K562 (cell line): ENCODE results near the gene DNAJC1. TPM values are rescaled to one million over a fixed set of nuclear protein-coding genes. Genes with fewer than 3 reads are reported as not detected.
A peak's percentile ranks its signal among the peaks of the same experiment; 100 is the strongest.

Experiments used
- CBX3 ChIP-seq, 2 experiments: IDR thresholded peaks; 1 replicate in 1 of 2; 2 replicates in 1 of 2; pipeline ENCODE4 v1.6.1; 2012; ENCODE audit warnings: inconsistent platforms in 2 of 2, low read length in 2 of 2, borderline replicate concordance in 1 of 2, control low read depth in 1 of 2
- CTBP1 ChIP-seq: fragments of 450-650 bp; IDR thresholded peaks from 2 replicates; pipeline ENCODE4 v1.6.1; 2016; ENCODE audit warnings: borderline replicate concordance
- FOXP4 ChIP-seq: sonication (generic); formaldehyde crosslinking; IDR thresholded peaks from 2 replicates; pipeline ENCODE4 v1.8.0; 2022; ENCODE audit warnings: mild to moderate bottlenecking, missing genetic modification reagents, borderline replicate concordance
- NFIX ChIP-seq: fragments of 250-450 bp; sonication (Bioruptor Pico); IDR thresholded peaks from 2 replicates; pipeline ENCODE4 v1.4.0; 2020; ENCODE audit warnings: low read depth, mild to moderate bottlenecking, moderate library complexity
- OTX1 ChIP-seq: fragments of 450-650 bp; formaldehyde crosslinking; IDR thresholded peaks from 2 replicates; pipeline ENCODE4 v1.4.0; 2022; ENCODE audit warnings: mild to moderate bottlenecking
- POLR2H ChIP-seq: IDR thresholded peaks from 2 replicates; pipeline ENCODE4 v1.6.1; 2016; ENCODE audit warnings: missing genetic modification characterization, low read depth, mild to moderate bottlenecking, control low read depth, missing compliant biosample characterization, moderate library complexity
- SMAD1 ChIP-seq: fragments of 150-350 bp; IDR thresholded peaks from 2 replicates; pipeline ENCODE4 v1.6.1; 2014; ENCODE audit warnings: low read length, low read depth; ENCODE audit not compliant: partially characterized antibody
- SMAD2 ChIP-seq: fragments of 150-350 bp; IDR thresholded peaks from 2 replicates; pipeline ENCODE4 v1.6.1; 2014; ENCODE audit warnings: low read depth, mild to moderate bottlenecking, low read length
- SMAD3 ChIP-seq: fragments of 450-650 bp; formaldehyde crosslinking; conservative IDR thresholded peaks from 2 replicates; pipeline ENCODE4 v1.4.0; 2020; ENCODE audit warnings: mild to moderate bottlenecking
- SMARCA4 ChIP-seq: fragments of 450-650 bp; IDR thresholded peaks from 2 replicates; pipeline ENCODE4 v1.6.1; 2016
- SRSF1 ChIP-seq: fragments of 200-400 bp; formaldehyde crosslinking; IDR thresholded peaks from 2 replicates; pipeline ENCODE4 v1.6.1; 2017; ENCODE audit warnings: mild to moderate bottlenecking, low read depth, low read length, moderate library complexity
- YBX1 ChIP-seq: fragments of 450-650 bp; IDR thresholded peaks from 2 replicates; pipeline ENCODE4 v1.7.1; 2016; ENCODE audit warnings: mild to moderate bottlenecking
- ZBED1 ChIP-seq: IDR thresholded peaks from 2 replicates; pipeline ENCODE4 v1.6.1; 2014
- ZBTB34 ChIP-seq: fragments of 250-450 bp; sonication (Bioruptor Pico); IDR thresholded peaks from 2 replicates; pipeline ENCODE4 v1.8.0; 2021; ENCODE audit warnings: mild to moderate bottlenecking, moderate library complexity
- polyA plus RNA-seq, 8 experiments: library from polyadenylated mRNA; depleted of rRNA in 4 of 8; stranded (reverse) in 5 of 8; unstranded in 3 of 8; fragments of >200 nt; fragmentation: Nextera tagmentation in 2 of 8; fragmentation: Illumina TruSeq in 1 of 8; extraction: Ambion mirVana in 2 of 8; extraction: Trizol in 1 of 8; gene quantifications; 2 replicates each; pipeline versions ENCODE4 v1.2.1 to v1.2.3, GENCODE V29; 2011 to 2014; ENCODE audit warnings: inconsistent platforms in 1 of 8, missing spikeins in 1 of 8
- total RNA-seq, 7 experiments: library from RNA; depleted of rRNA in 6 of 7; stranded (reverse); fragments of >200 nt in 6 of 7; fragmentation: Illumina TruSeq in 2 of 7; extraction: Trizol in 2 of 7; gene quantifications; 2 replicates each; pipeline versions ENCODE4 v1.2.1 to v1.2.3, GENCODE V29; 2011 to 2021; ENCODE audit warnings: low replicate concordance in 1 of 7
- TF ChIP-seq, protein P1 (sequence below): fragments of 450-650 bp; IDR thresholded peaks from 2 replicates; pipeline ENCODE4 v1.6.1; 2016; ENCODE audit warnings: low read depth
- TF ChIP-seq, protein P2 (sequence below): fragments of 250-450 bp; sonication (Bioruptor Pico); IDR thresholded peaks from 2 replicates; pipeline ENCODE4 v1.5.0; 2020; ENCODE audit warnings: mild to moderate bottlenecking, borderline replicate concordance

Gene DNAJC1
- total and polyA plus RNA-seq, 9 of the 15 experiments (the other 6 are each of a cell fraction or from before 2014, with no cell fraction given) = 5.4 to 77.6 (median 40.3) TPM

GRCh38 chr10:21807180-21807579, 196.3 kb downstream of the DNAJC1 start (continued):
- TF ChIP-seq SRSF1 (no peak), ZBED1 (0 out of 2 replicates have a peak, but pooled peaks have one; percentile 49), YBX1 (no peak), SMAD3 (CRISPR knock-in tag) (no peak), CTBP1 (peak; percentile 50; the same call in 1 of the 2 replicates), SMAD1 (no peak), ZBTB34 (no peak), CBX3 (IDR thresholded peaks at IDR 0.05; ENCODE audit: borderline replicate concordance in 1 of 2, low read length in 2 of 2) (peak in 1 of 2 experiments; percentile 92; a peak in 2 of 3 replicates), NFIX (no peak), SMAD2 (no peak), FOXP4 (CRISPR knock-in tag) (no peak), SMARCA4 (peak; percentile 94), OTX1 (CRISPR knock-in tag) (no peak), POLR2H (tag) (no peak)
- TF ChIP-seq, protein P1, sequence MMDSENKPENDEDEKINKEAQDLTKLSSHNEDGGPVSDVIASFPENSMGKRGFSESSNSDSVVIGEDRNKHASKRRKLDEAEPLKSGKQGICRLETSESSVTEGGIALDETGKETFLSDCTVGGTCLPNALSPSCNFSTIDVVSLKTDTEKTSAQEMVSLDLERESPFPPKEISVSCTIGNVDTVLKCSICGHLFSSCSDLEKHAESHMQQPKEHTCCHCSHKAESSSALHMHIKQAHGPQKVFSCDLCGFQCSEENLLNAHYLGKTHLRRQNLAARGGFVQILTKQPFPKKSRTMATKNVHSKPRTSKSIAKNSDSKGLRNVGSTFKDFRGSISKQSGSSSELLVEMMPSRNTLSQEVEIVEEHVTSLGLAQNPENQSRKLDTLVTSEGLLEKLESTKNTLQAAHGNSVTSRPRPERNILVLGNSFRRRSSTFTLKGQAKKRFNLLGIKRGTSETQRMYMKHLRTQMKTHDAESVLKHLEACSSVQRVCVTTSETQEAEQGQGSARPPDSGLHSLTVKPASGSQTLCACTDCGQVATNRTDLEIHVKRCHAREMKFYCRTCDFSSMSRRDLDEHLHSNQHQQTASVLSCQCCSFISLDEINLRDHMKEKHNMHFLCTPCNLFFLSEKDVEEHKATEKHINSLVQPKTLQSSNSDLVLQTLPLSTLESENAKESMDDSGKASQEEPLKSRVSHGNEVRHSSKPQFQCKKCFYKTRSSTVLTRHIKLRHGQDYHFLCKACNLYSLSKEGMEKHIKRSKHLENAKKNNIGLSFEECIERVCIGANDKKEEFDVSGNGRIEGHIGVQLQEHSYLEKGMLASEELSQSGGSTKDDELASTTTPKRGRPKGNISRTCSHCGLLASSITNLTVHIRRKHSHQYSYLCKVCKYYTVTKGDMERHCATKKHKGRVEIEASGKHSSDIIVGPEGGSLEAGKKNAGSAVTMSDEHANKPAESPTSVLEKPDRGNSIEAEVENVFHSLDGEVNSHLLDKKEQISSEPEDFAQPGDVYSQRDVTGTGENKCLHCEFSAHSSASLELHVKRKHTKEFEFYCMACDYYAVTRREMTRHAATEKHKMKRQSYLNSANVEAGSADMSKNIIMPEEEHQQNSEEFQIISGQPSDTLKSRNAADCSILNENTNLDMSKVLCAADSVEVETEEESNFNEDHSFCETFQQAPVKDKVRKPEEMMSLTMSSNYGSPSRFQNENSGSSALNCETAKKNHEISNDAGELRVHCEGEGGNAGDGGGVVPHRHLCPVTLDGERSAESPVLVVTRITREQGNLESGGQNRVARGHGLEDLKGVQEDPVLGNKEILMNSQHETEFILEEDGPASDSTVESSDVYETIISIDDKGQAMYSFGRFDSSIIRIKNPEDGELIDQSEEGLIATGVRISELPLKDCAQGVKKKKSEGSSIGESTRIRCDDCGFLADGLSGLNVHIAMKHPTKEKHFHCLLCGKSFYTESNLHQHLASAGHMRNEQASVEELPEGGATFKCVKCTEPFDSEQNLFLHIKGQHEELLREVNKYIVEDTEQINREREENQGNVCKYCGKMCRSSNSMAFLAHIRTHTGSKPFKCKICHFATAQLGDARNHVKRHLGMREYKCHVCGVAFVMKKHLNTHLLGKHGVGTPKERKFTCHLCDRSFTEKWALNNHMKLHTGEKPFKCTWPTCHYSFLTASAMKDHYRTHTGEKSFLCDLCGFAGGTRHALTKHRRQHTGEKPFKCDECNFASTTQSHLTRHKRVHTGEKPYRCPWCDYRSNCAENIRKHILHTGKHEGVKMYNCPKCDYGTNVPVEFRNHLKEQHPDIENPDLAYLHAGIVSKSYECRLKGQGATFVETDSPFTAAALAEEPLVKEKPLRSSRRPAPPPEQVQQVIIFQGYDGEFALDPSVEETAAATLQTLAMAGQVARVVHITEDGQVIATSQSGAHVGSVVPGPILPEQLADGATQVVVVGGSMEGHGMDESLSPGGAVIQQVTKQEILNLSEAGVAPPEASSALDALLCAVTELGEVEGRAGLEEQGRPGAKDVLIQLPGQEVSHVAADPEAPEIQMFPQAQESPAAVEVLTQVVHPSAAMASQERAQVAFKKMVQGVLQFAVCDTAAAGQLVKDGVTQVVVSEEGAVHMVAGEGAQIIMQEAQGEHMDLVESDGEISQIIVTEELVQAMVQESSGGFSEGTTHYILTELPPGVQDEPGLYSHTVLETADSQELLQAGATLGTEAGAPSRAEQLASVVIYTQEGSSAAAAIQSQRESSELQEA = no peak
- TF ChIP-seq, protein P2, sequence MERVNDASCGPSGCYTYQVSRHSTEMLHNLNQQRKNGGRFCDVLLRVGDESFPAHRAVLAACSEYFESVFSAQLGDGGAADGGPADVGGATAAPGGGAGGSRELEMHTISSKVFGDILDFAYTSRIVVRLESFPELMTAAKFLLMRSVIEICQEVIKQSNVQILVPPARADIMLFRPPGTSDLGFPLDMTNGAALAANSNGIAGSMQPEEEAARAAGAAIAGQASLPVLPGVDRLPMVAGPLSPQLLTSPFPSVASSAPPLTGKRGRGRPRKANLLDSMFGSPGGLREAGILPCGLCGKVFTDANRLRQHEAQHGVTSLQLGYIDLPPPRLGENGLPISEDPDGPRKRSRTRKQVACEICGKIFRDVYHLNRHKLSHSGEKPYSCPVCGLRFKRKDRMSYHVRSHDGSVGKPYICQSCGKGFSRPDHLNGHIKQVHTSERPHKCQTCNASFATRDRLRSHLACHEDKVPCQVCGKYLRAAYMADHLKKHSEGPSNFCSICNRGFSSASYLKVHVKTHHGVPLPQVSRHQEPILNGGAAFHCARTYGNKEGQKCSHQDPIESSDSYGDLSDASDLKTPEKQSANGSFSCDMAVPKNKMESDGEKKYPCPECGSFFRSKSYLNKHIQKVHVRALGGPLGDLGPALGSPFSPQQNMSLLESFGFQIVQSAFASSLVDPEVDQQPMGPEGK (CRISPR knock-in tag) = no peak
